SK-N-SH treated with all-trans-retinoic acid at 6 μM for 48 hours (cell line): ENCODE results near the gene SHF.

ENCODE experiments used
- ARNTL ChIP-seq: fragments of 450-650 bp; formaldehyde crosslinking; IDR thresholded peaks from 2 replicates; pipeline ENCODE4 v1.5.0; 2020; ENCODE audit warnings: low read depth, mild to moderate bottlenecking, moderate library complexity, borderline replicate concordance
- ESRRG ChIP-seq: fragments of 250-450 bp; sonication (Bioruptor Pico); IDR thresholded peaks from 2 replicates; pipeline ENCODE4 v1.6.1; 2021; ENCODE audit warnings: mild to moderate bottlenecking
- ISL1 ChIP-seq: fragments of 250-450 bp; sonication (Bioruptor Pico); IDR thresholded peaks from 2 replicates; pipeline ENCODE4 v2.1.2; 2022; ENCODE audit warnings: mild to moderate bottlenecking, moderate library complexity
- PATZ1 ChIP-seq: fragments of 250-450 bp; sonication (Bioruptor Pico); IDR thresholded peaks from 2 replicates; pipeline ENCODE4 v1.8.0; 2020; ENCODE audit warnings: mild to moderate bottlenecking, moderate library complexity, borderline replicate concordance
- RARB ChIP-seq: fragments of 250-450 bp; sonication (Bioruptor Pico); IDR thresholded peaks from 2 replicates; pipeline ENCODE4 v1.8.0; 2021; ENCODE audit warnings: mild to moderate bottlenecking, moderate library complexity
- ZC3H10 ChIP-seq: fragments of 250-450 bp; sonication (Bioruptor Pico); IDR thresholded peaks from 2 replicates; pipeline ENCODE4 v1.5.1; 2021; ENCODE audit warnings: mild to moderate bottlenecking, moderate library complexity
- ZFP3 ChIP-seq: fragments of 250-450 bp; sonication (Bioruptor Pico); IDR thresholded peaks from 2 replicates; pipeline ENCODE4 v1.5.0; 2020; ENCODE audit warnings: mild to moderate bottlenecking, moderate library complexity
- TF ChIP-seq, protein P1 (sequence below): fragments of 250-450 bp; sonication (Bioruptor Pico); IDR thresholded peaks from 2 replicates; pipeline ENCODE4 v1.5.1; 2020; ENCODE audit warnings: low read depth, mild to moderate bottlenecking, moderate library complexity

- TF ChIP-seq ZFP3 (CRISPR knock-in tag) (no peak), ZC3H10 (CRISPR knock-in tag) (no peak), PATZ1 (CRISPR knock-in tag) (no peak), ARNTL (CRISPR knock-in tag) (no peak), ESRRG (CRISPR knock-in tag) (no peak), ISL1 (no peak), RARB (CRISPR knock-in tag) (no peak)
- TF ChIP-seq, protein P1, sequence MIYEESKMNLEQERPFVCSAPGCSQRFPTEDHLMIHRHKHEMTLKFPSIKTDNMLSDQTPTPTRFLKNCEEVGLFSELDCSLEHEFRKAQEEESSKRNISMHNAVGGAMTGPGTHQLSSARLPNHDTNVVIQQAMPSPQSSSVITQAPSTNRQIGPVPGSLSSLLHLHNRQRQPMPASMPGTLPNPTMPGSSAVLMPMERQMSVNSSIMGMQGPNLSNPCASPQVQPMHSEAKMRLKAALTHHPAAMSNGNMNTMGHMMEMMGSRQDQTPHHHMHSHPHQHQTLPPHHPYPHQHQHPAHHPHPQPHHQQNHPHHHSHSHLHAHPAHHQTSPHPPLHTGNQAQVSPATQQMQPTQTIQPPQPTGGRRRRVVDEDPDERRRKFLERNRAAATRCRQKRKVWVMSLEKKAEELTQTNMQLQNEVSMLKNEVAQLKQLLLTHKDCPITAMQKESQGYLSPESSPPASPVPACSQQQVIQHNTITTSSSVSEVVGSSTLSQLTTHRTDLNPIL (CRISPR knock-in tag): no peak
Observed at GRCh38 chr15:45224621-45225217, 37.0 kb upstream of the SHF start.
